Endometrium (tissue), 2 donors: ENCODE measurements around the gene CHAF1A.
A peak's percentile ranks its signal among the peaks of the same experiment; 100 is the strongest.

Experiments used
- FAIRE-seq: peaks from 2 replicates; lab custom pipeline; 2012; peaks lifted over from hg19 to GRCh38; lab: Jason Lieb, UNC
- donor health status: control.
- donor health status: control.

The CHAF1A gene

DNA sequence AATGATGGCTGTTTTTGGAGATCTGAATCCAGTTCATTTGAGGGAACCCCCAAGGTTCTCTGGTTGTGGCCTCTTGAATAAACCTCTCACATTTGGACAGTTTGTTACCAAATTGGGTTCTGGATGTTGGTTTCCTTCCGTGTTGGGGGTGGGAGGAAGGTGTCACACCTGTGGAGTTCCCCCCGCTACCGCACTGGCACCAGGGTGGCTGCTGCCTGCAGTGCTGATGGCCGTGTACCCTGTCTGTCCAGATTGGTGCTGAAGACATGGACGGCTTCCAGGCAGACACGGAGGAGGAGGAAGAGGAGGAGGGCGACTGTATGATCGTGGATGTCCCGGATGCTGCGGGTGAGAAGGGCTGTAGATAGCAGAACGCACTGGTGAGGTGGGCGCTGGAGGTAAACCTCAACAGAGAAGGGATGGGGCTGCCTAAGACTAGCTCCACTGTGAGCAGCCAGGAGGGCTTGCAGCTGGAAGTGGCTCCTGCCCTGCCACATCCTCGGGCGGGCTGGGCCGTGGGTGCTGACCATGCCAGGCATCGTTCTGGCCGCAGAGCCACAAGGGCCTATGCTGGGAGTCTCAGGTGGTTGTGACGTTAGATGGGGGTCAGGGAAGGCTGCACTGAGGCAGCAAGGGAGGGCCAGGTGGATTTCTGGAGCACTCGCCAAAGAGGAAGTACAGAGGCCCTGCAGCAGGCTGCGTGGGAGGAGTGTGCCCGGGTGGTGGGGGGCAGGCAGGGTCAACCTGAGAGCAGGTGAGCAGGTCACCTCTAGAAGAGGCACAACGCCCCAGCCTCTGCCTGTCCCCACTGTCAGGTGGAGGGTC is 39.8 kb downstream of the CHAF1A start:
- no peak for FAIRE-seq

DNA sequence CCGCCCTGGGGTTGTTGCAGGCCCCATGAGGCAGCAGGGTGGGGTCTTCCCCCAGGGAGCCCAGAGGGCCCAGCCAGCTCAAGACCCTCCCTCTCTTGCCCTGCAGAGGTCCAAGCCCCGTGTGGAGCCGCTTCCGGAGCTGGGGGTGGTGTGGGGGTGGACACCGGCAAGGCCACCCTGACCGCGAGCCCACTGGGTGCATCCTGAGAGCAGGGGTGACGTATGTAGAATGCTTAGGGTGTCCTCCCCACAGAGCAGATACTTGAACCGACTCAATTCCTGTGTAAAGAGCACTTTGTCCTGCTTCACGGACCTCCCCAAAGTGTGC is 40.3 kb downstream of the CHAF1A start:
- no peak for FAIRE-seq

DNA sequence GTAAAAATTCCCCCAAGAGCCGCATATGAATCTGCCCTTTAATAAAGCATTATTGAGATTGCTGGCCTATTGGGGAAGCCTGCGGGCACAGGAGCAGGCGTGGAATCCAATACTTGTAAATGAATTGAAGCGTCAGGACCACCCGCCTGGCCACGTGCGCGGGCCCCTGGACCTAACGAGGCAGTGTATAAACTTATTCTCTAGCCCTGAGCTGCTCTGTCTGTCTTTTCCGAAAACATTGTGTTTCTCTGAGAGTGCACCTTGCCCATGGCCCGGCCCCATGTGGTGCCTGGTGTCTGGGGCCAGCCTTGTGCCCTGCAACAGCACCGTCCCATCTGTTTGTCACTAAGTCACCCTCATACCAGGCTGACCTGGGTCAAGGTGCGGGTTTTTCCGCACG is 40.7 kb downstream of the CHAF1A start:
- FAIRE-seq, result no peak

DNA sequence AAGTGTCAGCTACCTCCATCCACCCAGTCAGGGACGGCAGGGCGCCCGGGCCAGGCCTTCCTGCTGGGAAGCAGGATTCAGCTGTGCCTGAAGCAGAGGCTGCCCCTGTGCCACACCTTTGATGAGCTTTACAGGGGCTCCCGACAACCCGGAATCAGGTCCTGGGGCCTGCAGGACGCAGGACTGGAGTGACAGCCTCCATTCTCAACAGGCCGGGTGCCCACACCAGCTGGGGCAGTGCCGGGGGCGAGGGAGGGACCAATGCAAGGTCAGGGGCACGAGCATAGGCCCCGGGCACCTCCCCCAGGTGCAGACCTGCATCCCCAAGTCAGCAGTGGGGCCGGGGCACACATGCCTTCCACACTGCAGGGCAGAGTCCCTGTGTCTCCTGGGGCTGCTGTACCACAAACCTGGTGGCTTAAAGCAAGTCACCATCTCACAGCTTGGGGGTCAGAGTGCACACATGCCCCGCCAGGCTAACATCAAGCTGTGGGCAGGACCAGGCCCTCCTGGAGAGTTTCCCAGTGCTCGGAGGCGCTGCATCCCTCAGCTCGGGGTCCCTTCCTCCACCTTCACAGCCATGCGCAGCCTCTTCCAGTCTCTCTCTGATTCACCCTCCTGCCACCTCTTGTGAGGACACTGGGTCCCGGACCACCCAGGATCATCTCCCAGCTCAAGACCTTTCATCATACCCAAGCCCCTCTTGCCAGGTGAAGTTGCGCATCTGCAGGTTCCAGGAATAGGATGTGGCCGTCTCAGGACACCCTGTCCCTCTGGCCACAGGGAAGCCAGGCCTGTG is 41.7 kb downstream of the CHAF1A start:
- no peak for FAIRE-seq

DNA sequence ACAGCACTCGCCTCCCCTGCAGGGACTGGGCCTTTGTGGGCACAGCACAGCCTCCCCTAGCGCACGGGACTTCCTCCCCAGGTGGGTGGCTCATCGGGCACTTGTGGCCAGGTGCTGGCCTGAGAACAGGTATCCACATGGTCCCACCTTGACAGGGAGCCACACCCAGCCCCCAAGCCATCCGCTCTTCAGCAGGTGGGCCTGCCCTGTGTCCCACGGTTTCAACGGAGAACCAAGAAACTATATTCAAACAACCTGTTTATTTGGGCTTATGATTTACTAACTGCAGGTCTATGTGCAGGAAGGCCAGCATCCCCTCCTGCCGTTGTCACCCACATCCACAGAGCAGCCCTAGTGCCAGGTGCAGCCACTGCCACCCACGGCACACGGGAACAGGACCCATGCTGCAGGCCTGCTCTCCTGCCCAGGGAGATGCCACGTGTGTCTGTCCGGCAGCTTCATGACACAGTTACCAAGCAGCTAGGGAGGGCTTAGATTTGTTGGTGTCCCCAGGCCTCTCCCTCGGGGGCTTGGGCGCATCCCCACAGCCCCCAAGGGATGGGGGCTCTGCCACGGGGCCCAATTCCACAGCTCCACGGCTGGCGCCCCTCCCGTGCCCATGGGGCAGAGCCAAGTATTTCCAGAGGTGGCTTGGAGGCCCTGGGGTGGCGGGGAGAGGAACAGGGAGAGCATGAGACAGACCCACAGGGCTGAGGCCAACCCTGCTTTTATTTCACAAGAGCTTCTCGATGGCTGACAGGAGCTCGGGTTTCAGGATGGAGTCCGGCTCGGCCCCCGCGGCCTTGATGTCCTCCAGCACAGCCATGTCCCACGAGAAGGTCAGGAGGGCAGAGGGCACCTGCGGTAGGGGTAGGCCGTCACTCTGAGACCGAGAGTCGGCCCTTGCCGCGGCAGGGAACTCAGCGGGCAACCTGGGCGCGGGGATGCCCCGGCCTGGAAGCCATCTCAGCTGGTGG is 42.6 kb downstream of the CHAF1A start:
- FAIRE-seq, result no peak

DNA sequence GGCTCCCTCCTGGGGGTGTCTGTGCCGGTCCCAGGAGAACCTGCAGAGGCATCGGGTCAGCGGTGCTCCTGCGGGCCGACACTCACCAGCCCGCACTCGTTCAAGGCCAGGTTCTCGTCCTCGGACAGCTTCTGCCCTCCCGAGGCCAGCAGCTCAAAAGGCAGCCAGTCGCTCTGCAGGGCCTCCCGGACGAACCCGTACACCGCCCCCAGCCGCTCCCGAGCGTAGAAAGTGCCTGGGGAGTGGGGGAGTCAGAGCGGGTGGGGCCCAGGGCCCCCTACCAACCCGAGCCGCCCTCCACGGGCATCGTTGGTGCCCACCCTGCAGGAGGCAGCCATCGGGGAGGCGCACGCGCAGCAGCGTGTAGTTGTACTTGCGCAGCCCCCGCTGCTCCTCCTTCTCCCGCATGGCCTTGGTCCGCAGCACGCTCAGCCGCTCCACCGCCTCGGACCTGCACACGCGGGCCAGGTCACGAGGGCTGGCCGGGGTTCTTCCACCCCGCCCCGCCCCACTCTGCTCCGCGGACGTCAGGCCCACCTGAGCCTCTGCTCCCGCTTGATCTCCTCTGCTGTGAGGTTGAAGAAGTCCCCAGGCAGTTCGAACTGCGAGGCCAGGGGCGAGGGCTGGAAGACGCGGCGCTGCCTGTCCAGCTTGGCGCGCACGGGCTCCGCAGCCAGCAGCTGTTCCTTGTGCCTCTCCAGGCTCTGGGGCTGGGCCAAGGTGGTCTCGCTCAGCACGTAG is 43.7 kb downstream of the CHAF1A start:
- FAIRE-seq, result no peak

DNA sequence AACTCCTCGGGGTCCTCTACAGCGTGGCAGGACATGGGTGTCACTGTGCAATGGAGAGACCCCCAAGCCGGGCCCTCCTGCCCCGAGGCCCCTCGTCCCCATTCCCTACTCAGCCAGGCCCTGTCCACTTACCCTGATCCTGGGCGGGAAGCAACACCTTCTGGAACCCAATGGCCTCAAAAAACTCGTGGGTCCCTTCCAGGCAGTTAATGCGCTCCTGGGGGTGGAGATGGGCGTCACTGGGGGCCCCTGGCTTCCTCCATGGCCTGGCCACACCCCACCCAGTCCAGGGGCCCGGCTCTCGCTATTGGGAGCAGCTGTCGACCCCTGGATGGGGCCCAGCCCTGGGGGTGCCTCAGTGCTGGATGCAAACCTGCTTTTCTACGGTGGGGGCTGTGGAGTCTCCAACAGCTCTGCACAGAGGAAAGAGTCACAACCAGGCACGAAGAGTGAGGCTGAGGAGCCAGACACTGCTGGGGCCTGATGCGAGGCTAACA is 44.3 kb downstream of the CHAF1A start:
- FAIRE-seq, result no peak

DNA sequence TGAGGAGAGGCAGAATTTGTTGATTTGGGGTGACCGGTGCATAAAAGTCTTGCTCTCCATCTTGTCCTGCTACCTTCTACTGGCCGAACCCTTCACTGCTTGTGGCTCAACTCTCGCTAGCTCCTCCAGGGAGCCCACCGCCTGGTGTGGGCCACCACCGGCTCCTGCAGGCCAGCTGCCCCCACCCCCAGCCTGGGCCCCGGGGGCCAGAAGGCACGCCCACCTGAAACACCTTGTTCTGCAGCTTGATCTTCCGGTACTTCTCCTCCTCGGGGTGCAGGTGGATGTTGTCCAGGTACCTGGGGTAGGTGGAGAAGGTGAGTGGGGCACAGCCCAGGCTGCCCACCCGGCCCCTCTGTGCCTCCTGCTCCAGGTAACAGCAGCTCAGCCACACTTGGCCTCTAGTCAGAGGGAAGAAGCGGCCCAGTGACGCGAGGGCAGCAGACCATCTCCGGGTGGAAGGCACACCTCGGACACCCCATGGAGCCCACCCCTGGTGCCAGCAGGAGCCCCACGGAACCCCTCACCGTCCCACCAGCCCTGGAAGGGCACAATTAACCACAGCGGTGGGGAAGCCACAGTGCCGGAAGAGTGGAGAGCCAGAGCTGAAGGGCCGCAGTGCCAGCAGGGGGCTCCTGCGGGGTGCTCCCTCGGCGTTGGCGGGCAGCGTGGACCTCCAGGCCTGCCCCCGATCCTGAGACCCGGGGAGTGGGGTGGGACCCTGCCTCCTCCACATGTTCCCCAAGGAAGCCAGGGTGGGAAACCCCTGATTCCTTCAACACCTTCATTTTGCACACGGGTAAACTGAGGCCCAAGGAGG is 45.1 kb downstream of the CHAF1A start:
- no peak for FAIRE-seq

DNA sequence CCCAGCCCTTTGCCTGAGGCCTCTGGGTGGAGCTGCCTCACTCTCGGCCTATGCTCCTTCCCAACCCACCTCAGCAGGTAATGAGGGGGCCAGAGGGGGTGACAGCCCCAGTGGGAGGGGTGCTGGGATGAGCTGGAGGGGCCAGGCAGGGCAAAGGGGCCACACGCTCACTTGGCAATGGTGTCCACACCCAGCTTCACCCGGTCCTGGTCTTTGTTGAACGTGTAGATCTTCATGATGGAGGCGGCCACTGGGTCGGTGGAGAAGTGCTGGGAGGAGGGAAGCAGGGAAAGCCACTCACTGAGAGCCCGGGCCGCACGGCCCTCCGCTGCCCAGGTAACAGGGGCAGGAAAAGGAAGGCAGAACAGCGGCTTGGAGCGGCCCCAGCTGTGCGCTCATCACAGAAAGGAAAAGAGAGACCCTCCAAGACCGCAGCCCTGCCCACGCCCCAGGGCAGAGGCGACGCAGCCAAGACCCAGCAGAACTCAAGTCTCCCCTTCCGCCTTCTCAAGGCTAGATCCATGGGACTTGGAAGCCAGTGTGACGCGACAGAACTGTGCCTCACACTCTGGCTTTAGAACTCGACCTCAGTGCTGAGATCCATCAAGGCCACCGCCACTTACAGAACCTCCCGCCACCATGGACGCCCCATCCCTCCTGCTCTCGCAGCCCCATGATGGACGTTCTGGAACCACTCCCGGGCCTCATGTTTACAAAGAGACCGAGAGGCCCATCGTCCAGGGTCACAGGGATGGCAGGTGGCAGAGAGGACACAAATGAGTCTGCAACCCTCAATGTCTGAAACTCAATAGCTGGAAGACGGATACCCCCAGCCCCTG is 45.9 kb downstream of the CHAF1A start:
- FAIRE-seq, result no peak

DNA sequence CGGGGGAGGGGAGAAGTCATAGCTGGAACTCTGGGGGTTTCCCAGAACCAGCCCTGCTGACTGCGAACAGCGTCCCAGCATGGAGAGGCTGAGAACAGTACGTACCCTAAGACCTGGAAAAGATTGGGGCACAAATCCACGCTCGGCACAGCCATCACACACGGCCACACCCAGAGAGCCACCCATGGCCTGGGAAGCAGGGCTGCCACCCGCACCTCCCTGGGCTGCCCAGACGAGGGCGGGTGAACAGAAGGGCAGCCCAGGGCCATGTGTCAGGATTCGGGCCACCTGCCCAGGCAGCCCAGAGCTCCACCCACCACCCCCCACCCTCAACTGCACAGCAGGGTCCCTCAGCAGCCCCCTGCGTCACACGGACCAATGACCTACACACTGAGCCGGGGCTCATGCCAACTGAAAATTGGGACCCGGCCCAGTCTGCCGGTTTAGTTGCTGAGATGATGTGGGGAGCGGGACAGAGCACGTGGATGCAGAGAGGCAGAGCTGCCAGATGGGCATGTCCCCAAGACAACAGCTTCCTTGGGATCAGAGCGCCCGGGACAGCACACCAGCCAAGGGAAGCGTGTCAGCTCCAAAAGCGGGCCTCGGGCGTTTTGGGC is 46.7 kb downstream of the CHAF1A start:
- no peak for FAIRE-seq

DNA sequence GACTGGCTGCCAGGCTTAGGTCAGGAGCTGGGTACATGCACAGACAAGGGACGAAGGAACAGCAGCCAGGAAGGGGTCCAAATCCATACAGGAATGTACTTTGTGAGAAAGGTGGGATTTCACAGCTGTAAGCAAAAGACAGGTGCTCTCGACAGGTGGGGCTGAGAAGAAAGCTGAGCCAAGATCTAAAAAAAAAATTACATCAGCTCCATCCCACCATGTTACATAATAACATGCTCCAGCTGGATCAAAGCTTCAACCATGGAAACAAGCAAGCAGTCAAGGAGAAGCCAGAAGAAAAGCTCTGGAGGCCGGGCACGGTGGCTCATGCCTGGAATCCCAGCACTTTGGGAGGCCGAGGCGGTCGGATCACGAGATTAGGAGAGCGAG is 47.2 kb downstream of the CHAF1A start:
- no peak for FAIRE-seq

DNA sequence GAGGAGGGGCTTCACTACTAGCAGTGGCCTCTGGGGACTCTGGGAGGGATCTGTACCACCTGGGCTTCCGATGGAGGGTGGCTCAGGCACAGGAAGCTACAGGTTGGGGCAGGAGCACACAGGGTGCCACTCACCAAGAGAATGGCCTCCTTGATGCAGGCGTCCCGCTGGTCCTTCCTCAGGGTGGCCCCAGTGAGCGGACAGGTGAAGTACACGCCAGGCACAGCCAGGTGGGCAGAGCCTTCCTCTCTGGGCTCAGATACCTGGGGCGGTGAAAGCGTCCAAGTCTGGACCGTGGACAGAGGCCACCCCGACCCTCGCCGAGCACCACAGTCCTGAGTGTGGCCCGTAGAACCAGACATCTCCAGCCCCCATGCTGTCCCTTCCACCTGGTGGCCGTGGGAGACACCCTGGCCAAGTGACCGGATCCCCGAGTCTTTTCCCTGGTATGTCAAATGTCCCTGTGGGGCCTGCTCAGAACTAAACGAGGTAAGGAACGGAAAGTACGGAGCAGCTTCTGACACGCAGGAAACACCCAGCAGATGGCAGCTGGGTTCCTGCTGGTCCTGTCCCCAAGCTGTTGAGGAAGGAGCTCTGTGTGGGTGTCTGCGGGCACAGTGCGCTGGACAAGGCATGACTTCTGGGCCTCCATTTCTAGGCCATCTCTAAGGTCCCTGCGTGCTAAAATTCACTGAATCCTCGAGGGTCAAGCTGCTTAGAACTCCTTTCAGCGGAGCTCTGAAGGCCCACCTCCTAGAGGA is 50.0 kb downstream of the CHAF1A start:
- no peak for FAIRE-seq

DNA sequence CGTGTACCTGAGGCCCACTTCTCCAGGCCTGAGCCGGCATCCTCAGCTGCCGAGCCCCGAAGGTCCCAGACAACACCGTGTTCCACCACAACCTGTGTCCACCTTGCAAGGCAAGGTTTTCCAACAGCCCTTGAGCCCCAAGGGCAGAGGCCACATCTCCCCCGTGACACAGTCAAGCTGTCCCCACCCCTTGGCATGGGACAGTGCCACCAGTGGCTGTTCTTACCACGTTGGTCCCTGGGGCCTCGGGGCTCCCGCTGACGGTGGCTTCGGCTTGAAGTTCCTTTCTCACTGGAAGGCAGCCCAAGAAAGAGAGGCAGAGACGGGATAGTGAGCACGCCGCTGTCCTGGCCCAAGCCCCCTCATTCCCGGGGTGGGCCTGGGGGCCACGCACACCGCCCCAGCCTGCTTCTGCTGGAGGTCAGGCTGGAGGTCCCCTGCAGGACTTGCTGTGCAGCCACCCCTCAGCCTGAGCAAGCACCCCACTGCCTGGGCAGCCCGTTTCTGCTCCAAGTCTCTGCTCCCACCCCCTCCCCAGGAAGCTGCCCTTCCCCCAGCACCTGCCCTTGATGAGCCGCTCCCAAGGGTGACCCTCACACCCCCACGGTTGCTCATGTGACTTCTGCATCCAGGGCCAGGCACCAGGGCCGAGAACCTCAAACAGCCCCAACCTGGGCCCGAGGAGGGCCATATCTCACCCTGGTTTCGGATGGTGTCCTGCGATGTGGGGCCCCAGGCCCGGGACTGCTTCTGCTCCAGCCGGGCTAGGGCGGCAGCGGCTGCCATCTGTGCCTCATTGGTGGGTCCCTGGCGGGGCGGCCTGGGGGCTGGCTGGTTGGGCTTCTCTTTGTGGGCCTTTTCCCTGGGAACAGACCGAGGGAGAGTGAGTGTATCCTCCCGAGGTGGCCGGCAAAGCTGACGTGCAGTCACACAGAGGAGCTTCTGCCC is 51.1 kb downstream of the CHAF1A start:
- FAIRE-seq, result no peak

DNA sequence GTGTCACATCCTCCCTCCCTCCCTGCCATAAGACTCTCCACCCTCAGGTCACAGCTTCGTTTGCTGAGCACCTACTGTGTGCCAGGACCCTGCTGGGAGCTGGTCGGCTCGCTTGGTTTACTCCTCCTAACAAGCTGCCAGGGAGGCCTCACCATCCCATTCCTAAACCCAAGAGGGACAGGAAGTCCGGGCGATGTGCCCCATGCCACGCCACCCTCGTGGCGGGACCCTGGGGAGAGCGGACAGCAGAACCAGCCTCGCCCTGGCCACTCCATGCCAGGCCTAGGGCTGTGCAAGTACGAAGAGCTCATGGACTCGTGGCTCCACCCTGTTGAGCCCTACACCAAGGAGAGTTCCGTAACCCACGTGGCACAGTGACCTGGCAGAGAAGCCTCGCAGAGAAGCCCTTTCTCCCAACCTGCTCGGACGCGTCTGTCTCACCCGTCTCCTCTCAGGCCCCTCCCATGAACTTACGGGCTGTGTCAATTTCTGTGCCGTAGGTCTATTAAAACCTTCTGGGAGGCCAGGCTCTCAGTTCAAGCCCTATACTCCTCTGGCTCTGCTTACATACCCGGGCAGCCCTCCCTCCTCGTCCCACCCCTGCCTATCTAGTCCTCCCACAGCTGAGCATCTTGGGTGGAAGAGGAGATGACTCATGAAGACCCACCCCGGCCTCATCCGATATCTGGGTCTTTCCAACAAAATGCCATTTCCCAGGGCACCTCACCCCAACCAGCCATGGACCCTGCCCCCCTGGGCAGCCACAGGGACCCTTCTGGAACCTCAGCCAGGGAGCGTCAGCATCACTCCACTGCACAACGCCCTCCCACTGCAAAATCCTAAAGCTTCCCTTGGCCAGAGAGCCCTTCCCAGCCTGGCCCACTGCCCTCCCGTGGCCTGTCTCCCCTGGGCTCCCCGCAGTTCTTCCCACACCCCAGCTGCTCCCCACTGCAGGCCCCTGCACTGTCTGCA is 52.6 kb downstream of the CHAF1A start:
- peak; percentile 8 for FAIRE-seq

DNA sequence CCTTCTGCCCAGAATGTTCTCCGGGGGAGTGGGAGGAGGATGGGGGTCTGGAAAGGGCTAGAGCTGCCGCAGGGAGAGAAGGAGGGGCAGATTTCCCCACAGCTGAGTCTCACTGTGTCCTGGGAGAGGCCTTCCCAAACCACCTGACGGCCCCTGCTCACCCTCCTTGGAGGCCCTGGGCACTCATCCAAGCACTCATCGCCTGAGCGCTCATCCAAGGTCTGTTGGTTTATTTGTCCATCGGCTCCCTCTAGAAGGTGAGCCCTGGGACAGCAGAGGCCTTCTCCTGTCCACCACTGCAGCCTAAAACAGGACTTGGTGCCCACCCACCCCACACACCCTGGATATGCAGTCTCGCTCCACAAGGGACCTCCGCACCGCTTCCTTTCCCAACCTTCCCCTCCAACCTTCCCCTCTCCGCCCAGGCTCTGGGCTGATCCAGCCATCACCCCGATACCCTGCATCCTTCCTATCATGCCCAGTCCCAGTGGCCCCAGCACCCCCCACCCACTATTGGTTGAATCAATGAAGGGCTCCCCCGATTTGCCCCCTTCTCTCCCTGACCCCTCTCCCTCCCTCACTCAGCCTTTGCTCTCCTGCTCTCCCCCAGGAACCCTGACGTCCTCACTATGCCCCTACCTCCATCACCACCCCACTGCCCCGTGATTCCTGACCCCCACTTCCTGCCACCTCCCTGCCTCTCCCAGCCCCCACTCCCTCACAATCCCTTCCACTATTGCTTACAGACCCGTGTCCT is 53.5 kb downstream of the CHAF1A start:
- FAIRE-seq, result no peak
